GM21526 (cell line): ENCODE data around the gene ITGB8.
A peak's percentile ranks its signal among the peaks of the same experiment; 100 is the strongest.
"Not testable (repeated sequence)": the region's sequence is repeated elsewhere in the genome, so short reads cannot be mapped to it uniquely, and the experiment has no call there.

Experiments
- ATAC-seq: cut with Tn5 transposase; IDR thresholded peaks from one replicate; pipeline ENCODE4 v1.9.1; 2021; ENCODE audit warnings: moderate library complexity; ENCODE audit not compliant: unreplicated experiment, low FRiP score

Gene ITGB8

GRCh38 chr7:20364571-20365196 is 34.0 kb downstream of the ITGB8 start:
- no peak for ATAC-seq

- ATAC-seq, result no peak
Measured at GRCh38 chr7:20365486-20365885, 34.8 kb downstream of the ITGB8 start.

- no peak for ATAC-seq
Measured at GRCh38 chr7:20374399-20374798, 43.7 kb downstream of the ITGB8 start.

GRCh38 chr7:20376796-20377195 is 46.1 kb downstream of the ITGB8 start:
- ATAC-seq, result no peak

GRCh38 chr7:20381406-20382034 is 50.8 kb downstream of the ITGB8 start:
- ATAC-seq, result no peak

- no peak for ATAC-seq
Measured at GRCh38 chr7:20383351-20383750, 52.7 kb downstream of the ITGB8 start.

- no peak for ATAC-seq
Measured at GRCh38 chr7:20385126-20385525, 54.4 kb downstream of the ITGB8 start.

GRCh38 chr7:20388084-20388483 is 57.4 kb downstream of the ITGB8 start:
- ATAC-seq, result no peak

- not testable (repeated sequence) for ATAC-seq
Measured at GRCh38 chr7:20389192-20389591, 58.5 kb downstream of the ITGB8 start.

GRCh38 chr7:20393021-20393610 is 62.4 kb downstream of the ITGB8 start:
- no peak for ATAC-seq

- ATAC-seq, result no peak
Measured at GRCh38 chr7:20393616-20394015, 62.9 kb downstream of the ITGB8 start.

GRCh38 chr7:20394284-20394683 is 63.6 kb downstream of the ITGB8 start:
- no peak for ATAC-seq

- ATAC-seq, result no peak
Measured at GRCh38 chr7:20395104-20395503, 64.4 kb downstream of the ITGB8 start.

- peak; percentile 63 for ATAC-seq
Measured at GRCh38 chr7:20395511-20395910, 64.8 kb downstream of the ITGB8 start.

GRCh38 chr7:20399521-20399920 is 68.8 kb downstream of the ITGB8 start:
- no peak for ATAC-seq

- no peak for ATAC-seq
Measured at GRCh38 chr7:20401861-20402746, 71.4 kb downstream of the ITGB8 start.

GRCh38 chr7:20402747-20403230 is 72.1 kb downstream of the ITGB8 start:
- no peak for ATAC-seq

GRCh38 chr7:20403331-20403730 is 72.6 kb downstream of the ITGB8 start:
- no peak for ATAC-seq

GRCh38 chr7:20404320-20404719 is 73.6 kb downstream of the ITGB8 start:
- ATAC-seq, result no peak

- ATAC-seq, result no peak
Measured at GRCh38 chr7:20407585-20408466, 77.1 kb downstream of the ITGB8 start.
